ENCODE measurements around the gene NUDT9.
A peak's percentile ranks its signal among the peaks of the same experiment; 100 is the strongest.
"Not testable (repeated sequence)": the region's sequence is repeated elsewhere in the genome, so short reads cannot be mapped to it uniquely, and the experiment has no call there.

Gene NUDT9

GRCh38 chr4:87465739-87466366 lies 43.5 kb downstream of the NUDT9 start:
- peak; percentile 57 for DNase-seq (ENCODE audit: low read depth)
- TF ChIP-seq, protein P1, sequence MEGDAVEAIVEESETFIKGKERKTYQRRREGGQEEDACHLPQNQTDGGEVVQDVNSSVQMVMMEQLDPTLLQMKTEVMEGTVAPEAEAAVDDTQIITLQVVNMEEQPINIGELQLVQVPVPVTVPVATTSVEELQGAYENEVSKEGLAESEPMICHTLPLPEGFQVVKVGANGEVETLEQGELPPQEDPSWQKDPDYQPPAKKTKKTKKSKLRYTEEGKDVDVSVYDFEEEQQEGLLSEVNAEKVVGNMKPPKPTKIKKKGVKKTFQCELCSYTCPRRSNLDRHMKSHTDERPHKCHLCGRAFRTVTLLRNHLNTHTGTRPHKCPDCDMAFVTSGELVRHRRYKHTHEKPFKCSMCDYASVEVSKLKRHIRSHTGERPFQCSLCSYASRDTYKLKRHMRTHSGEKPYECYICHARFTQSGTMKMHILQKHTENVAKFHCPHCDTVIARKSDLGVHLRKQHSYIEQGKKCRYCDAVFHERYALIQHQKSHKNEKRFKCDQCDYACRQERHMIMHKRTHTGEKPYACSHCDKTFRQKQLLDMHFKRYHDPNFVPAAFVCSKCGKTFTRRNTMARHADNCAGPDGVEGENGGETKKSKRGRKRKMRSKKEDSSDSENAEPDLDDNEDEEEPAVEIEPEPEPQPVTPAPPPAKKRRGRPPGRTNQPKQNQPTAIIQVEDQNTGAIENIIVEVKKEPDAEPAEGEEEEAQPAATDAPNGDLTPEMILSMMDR (IDR thresholded peaks at IDR 0.05; ENCODE audit: insufficient read depth, low read depth, low read length, missing control alignments): peak; percentile 38
- H3K4me3 ChIP-seq (ENCODE audit: low read depth, low read length): no peak overlapping the region

DNA sequence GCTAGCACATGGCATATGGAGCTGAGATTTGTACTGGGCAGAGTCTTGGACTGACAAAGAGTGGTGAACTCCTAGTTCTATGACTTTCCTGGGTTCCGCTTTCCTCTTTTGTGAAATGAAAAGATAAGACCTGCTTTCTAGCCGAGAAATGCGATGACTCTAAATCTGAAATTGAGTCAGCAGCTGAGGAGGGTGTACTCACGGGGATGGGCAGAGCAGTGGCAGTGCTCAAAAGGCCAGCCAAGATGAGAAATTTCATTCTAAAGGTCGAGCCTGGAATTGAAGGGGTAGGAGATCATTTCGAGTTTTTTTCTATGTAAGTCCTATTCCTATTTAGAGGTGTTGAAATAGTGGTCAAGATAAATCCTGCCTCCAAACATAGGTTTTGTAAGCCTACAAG lies 47.0 kb downstream of the NUDT9 start:
- no peak overlapping the region for H3K4me3 ChIP-seq (ENCODE audit: low read depth, low read length)
- peak; percentile 5 for DNase-seq (ENCODE audit: low read depth)
- TF ChIP-seq, protein P1 (IDR thresholded peaks at IDR 0.05; ENCODE audit: insufficient read depth, low read depth, low read length, missing control alignments): no peak

DNA sequence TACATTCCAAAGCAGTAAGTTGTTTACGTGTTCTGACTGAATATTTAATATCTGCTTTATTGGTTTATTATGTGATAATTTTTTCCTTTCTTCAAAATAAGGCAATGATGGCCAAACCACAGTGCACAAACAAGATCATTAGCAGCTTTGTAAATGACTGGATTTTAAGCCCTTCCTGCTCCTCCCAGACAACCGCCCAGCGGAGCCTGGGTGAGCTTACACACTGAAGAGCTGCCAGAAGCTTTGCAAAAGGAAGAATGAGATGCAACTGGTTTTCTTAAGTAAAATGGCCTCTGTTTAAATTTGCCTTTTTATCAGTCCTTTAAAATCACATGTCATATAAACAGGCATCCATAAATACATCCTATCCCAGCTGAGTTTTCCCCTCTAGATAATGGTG lies 54.6 kb downstream of the NUDT9 start:
- TF ChIP-seq, protein P1 (IDR thresholded peaks at IDR 0.05; ENCODE audit: insufficient read depth, low read depth, low read length, missing control alignments): no peak
- no peak overlapping the region for H3K4me3 ChIP-seq (ENCODE audit: low read depth, low read length)
- no peak for DNase-seq (ENCODE audit: low read depth)

DNA sequence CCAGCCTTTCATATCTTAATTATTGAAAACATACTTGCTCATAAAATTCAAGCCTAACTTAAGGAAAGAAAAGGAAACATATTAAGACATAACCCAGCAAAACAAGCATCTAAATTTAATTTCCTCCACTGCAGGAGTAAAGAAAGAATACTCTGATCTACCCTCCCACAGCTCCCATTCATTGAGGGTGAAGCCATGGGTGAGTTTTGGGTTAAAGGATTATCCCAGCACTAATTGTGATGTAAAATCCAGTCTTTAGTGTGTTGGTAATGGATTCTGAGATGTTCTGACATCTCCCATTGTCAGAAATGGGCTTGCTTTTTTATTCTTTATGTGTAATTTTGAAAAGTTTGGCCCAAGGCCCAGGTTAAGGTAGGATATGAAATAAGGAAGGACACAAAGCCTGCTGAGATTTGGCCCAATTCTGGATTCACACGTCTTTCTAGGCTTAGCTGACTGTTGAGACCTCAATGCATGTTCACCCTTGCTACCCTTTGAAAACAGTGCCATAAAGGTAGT lies 56.4 kb downstream of the NUDT9 start:
- no peak overlapping the region for H3K4me3 ChIP-seq (ENCODE audit: low read depth, low read length)
- TF ChIP-seq, protein P1 (IDR thresholded peaks at IDR 0.05; ENCODE audit: insufficient read depth, low read depth, low read length, missing control alignments): no peak
- no peak for DNase-seq (ENCODE audit: low read depth)

DNA sequence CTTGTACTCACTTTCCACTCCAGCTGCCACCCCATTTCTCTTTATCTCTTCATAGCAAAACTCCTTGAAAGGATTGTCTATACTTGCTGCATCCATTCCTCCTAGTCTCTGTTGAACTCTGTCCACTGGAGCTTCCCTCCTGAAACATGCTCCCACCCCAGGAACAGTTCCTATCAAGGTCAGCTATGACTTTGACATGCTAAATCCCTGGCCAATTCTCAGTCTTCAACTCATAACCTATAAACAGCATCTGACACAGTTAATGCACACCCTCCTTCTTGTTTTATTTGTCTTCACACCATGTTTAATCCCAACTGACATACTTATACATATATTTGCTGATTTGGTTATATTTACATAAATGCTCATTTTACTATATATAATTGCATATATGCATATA lies 59.0 kb downstream of the NUDT9 start:
- TF ChIP-seq, protein P1 (IDR thresholded peaks at IDR 0.05; ENCODE audit: insufficient read depth, low read depth, low read length, missing control alignments): no peak
- DNase-seq (ENCODE audit: low read depth): no peak

GRCh38 chr4:87483247-87483646 lies 60.9 kb downstream of the NUDT9 start:
- DNase-seq (ENCODE audit: low read depth); H3K4me3 ChIP-seq (ENCODE audit: low read depth, low read length): not testable (repeated sequence)

More for the DNA sequence above, 59.0 kb downstream of the NUDT9 start:
- H3K4me3 ChIP-seq (ENCODE audit: low read depth, low read length): no peak overlapping the region

DNA sequence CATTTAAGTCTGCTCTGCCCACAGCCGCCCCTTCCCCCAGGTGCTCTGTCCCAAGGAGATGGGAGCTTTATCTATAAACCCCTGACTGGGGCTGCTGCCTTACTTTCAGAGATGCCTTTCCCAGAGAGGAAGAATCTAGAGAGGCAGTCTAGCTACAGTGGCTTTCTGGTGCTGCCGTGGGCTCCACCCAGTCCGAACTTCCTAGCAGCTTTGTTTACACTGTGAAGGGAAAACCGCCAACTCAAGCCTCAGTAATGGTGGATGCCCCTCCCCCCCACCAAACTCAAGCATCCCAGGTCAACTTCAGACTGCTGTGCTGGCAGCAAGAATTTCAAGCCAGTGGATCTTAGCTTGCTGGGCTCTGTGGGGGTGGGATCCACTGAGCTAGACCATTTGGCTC lies 66.3 kb downstream of the NUDT9 start:
- DNase-seq (ENCODE audit: low read depth); H3K4me3 ChIP-seq (ENCODE audit: low read depth, low read length): not testable (repeated sequence)

- no peak overlapping the region for H3K4me3 ChIP-seq (ENCODE audit: low read depth, low read length)
- TF ChIP-seq, protein P1 (IDR thresholded peaks at IDR 0.05; ENCODE audit: insufficient read depth, low read depth, low read length, missing control alignments): no peak
- no peak for DNase-seq (ENCODE audit: low read depth)
Measured at GRCh38 chr4:87489678-87490077, 67.3 kb downstream of the NUDT9 start.

Measured in GM12865 (cell line).